Measurements from ENCODE around the gene CYP4V2.
A peak's percentile ranks its signal among the peaks of the same experiment; 100 is the strongest.

The CYP4V2 gene

DNA sequence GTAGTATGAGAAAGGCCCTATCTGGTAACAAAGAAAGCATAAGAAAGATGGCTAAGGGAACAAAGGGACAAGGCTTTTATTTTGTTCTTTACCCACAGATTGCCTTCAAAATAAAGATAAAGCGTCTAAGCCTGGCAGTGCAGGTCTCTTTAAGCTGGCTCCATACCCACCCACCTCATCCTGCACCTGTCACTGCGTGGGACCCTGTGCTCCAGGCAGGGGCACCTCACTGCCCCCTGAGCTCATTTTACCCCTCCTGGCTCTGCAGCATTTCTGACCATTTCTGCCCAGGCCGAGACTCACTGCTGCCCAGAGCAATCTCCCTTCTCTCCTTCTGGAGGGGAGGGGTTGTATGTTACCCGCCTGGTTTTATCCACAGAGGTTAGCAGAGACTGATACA is 1.7 kb upstream of the CYP4V2 start:
- DNase-seq (ENCODE audit: low read depth): no peak

DNA sequence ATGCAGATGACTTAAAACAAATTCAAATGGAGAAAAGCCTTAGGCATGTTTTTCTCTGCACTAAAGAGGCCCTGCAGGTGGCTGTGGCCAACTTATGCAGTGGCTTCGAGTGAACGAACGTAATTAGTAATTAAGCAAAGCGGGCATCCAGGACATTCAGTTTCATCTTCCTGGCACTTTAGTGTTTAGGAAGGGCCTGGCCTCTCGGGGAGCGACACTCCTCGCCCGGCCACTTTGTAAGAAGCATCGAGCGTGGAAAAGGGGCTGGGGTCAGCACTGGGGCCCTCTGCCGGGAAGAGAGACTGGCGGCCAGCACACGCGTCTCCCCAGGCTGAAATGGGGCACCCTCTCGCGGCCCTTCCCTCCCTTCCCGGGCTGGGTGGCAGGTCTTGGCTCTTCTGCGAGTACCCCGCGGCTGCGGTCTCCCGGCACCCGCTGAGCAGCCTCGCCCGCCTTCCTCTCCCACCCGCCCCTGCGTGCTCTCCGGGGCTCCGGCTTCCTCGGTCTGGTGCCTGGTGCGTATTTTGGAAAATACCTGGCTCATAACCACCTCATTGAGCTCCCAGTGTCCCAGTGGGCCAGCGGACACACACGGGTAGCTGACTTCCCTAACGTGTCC is 677 bp upstream of the CYP4V2 start:
- no peak for DNase-seq (ENCODE audit: low read depth)

DNA sequence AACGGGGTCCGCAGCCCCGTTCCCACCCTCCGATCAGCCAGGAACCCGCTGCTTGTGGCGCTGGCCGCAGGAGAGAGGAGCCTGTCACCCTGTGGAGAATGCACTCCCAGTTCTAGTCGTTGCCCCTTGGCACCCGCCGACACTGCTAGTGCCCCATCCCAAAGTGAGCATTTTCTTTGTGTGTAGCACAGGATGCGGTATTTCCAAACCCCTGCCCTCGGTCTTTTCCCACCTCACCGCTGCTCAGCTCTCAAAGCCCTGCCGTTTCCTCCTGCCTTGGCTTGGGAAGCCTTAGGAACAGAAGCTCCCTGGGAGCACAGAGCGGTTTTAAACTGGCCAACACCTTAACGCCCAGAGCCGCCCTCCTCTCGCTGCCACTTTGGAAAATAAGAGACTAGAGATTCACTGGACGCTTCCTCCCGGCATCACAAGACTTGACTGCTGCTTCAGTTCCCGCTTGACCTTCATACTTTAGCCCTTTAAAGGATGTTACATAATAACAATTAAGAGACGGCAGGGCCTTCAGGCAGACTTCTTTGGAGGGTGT is 772 bp downstream of the CYP4V2 start:
- peak; percentile 16 for DNase-seq (ENCODE audit: low read depth)

DNA sequence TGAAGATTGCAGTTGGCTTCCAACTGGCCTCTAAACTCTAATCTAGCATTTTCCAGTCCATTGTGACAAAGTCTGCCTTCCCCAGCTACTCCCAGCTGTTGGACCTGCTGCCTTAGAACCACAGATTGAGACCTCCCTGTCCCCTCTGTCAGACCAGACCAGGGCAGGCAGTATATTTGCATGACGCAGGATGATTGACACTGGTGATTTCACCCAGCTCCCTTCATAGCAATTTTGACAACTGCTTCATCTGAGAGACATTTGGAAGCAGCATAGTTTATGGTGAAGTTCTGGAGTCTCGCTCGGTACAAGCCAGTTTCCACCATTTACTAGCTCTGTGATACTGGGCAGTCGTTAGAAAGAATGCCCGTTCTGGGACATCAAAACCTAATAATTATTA is 2.5 kb downstream of the CYP4V2 start:
- DNase-seq (ENCODE audit: low read depth): no peak

DNA sequence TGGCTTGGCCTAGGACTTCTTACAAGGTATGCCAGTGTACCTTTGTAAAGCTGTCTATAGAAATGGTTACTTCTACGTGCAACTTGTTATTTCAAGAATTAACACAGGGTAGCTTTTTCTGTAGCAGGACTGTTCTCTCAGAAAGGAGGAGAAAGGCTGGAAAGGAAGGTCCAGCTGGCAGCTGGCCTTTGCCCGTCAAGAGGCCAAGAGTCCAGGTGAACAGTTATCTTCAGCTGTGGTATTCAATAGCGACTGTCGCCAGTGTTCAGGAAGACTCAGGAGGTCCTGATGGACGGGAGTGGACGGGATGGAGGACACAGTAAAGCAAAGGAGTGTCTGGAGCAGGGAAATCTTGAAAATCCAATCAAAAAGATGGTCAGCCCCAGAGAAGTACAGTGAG is 4.7 kb downstream of the CYP4V2 start:
- no peak for DNase-seq (ENCODE audit: low read depth)

DNA sequence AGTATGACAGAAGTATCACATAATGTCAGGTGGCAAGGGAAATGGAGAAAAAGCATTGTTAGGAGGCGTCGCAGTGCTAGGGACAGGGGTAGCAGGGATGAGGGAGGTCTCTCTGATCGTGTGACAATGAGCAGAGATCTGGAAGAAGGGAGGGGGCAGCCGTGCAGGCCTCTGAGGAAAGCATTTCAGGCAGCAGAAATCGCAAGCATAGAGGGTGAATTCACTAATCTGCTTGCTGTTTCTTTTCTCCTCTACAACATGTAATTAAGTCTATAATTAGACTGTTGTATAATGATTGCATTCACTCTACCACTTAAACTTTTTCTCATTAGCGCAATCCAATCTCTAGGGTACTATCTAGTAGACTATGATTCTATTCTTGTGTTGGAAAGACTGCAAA is 9.1 kb downstream of the CYP4V2 start:
- DNase-seq (ENCODE audit: low read depth): no peak

DNA sequence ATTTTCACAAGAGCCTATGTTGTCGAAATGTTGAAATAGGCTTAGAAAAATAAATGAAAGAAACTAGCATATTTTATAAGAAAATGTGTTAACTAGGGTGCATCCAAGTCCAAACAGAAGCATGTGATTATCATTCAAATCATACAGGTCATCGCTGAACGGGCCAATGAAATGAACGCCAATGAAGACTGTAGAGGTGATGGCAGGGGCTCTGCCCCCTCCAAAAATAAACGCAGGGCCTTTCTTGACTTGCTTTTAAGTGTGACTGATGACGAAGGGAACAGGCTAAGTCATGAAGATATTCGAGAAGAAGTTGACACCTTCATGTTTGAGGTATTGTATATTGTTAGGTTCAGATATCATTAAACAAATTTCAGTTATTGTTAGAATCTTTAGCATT is 9.6 kb downstream of the CYP4V2 start:
- DNase-seq (ENCODE audit: low read depth): no peak

DNA sequence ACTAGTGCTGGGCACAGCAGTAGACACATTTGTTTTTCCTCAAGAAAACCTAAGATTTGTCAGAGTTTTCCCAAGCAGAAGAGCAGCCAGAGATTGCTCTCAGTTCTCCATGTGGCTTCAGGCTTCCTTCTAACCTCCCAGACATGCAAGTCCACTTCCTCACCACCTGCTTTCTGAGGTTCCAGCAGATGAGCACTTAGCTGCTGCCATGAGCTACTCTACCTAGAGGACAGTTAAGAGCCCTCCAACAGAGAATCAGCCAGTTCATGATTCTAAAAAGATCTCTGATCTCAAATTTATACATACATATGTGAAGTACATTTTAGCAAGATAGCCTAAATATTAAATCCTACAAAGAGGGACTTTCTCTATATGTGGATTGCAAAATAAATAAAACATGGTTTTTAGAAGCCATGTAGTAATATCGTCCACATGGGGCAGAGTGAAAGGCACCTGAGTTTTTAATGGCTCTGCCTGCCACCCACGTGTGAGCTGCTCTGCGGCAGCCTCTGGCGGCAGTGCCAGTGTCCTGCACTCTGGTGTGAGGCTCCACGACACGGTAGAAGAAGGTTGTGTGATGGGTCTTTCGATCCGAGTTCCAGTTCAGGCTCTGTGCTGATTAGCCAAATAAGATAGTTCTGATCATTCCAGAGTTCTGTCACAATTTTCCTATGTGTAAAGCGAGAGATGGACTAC is 10.3 kb downstream of the CYP4V2 start:
- DNase-seq (ENCODE audit: low read depth): no peak

DNA sequence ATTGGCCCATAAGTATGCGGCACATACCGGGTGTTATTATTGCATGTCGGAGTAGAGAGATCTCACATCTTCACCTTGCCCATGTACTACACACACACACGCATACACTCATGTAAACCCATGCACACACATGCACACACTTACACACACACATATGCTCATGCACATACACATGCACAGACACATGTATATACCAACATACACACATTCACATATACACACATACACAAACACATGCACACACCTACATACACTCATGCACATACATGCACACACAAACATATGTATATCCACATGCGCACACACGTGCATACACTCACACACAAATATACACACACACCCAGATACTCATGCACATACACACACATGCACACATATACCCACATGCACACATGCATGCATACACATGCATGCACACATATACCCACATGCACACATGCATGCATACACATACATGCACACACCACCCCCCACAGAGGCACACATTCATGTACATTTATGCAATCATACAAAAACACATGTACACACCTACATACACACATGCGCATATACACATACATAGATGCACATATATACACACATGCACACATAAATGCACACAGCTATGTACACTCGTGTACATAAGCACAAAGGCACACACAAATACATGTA is 11.2 kb downstream of the CYP4V2 start:
- no peak for DNase-seq (ENCODE audit: low read depth)

DNA sequence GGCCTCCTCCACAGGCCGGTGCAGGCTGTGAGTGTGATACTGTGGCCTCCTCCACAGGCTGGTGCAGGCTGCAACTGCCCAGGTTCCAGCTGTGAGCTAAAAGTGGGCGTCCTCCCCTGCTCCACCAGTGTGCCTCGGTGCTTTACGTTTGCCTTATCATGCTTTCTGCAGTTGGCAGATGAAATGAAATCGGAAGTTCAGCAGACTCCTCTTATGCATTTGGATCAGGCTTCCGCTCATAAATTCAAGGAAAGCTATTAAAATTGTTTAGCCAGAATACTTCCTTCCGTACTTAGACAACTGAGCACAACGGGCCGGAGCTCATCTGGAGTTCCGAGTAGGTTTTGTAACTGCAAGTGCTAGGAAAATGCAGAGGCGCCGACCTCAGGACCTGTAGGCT is 12.0 kb downstream of the CYP4V2 start:
- no peak for DNase-seq (ENCODE audit: low read depth)

DNA sequence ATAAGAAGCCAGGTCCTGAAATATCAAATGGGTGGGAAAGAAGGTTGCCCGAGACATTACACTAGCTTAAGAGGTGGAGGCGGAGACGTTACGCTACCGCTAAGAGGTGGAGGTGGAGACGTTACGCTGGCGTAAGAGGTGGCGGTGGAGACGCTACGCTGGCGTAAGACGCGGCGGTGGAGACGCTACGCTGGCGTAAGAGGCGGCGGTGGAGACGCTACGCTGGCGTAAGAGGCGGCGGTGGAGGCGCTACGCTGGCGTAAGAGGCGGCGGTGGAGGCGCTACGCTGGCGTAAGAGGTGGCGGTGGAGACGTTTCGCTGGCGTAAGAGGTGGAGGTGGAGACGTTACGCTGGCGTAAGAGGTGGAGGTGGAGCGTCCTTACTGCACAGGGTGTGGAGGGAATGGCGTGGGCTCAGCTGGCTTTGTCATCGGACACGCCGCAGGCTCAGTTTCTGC is 12.8 kb downstream of the CYP4V2 start:
- no peak for DNase-seq (ENCODE audit: low read depth)

DNA sequence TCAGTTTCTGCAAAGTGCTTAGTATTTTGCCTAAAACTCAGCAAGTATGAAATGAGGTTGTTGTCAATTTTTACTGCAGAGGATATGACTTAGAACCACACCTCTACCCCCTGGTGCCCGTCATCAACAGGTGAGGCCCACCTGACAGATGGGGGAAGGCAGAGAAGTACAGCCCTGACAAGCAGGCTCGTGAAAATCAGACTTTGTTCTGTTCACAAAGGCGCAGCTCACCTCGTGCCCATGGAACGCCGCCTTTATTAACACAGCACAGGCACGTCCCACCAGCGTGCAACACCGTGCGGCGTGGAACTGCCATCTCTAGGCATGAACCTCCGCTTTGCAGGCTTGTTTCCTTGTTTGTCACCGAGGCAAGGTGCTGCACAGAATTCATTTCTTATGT is 13.3 kb downstream of the CYP4V2 start:
- DNase-seq (ENCODE audit: low read depth): no peak

DNA sequence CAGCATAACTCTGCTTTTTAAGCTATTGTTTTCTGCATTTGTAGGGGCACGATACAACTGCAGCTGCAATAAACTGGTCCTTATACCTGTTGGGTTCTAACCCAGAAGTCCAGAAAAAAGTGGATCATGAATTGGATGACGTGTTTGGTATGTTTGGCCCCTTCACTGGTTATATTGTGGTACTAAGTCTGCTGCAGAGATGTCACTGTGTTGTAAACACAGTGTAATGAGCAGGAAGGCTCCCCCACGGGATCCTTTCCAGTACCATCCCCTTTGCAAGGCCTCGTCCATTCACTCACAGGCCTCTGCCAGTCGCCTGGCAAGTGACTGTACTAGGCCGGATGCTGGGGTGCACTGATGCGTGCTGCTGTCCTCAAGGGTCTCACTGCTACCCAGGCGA is 13.8 kb downstream of the CYP4V2 start:
- DNase-seq (ENCODE audit: low read depth): no peak

DNA sequence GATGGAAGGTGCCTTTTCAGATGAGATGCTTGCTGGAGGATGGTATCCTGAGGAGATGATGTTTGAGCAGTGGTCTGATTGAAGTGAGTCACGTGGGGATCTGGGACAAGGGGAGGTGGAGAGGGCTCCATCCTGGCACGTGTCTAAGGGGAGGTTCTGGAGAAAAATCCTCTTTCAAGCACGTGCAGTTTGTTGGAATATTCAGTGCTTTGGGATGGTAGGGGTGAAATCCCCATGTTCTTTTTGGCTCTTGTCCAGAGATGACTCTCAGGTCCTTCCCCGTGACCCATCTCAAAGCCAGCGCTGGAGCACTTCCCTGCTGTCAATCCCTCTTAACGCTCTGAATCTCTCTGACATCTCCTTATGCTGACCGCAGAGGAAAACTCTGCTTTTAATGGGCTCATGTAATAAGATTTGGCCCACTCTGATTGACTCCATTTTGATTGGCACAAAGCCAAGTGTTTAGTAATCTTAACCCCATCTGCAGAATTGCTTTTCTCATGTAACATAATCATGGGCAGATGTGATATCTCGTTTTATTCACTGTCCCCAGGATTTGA is 25.2 kb downstream of the CYP4V2 start:
- DNase-seq (ENCODE audit: low read depth): no peak

DNA sequence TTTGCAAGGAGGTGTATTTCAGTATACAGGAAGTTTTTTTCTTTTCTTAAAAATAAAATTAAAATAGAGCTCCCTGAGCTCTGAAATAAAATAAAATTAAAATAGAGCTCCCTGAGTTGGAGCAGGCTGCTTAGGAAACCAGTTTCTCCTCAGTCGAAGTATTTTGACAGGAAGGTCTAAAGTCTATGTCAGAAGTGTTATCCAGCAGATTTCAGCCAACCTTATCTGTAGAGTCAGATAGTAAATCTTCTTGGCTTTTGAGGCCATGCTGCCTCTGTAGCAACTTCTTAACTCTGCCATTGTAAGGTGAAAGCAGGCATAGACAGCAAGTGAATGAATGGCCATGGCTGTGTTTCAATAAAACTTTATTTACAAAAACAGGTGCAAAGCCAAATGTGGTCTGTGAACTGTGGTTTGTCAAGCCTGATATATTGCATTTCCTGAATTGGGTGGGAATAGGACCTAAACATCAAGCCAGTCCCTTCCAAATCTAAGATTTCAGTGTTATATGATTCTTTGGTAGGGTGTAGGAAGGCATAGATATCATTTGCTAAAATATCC is 26.4 kb downstream of the CYP4V2 start:
- DNase-seq (ENCODE audit: low read depth): no peak

DNA sequence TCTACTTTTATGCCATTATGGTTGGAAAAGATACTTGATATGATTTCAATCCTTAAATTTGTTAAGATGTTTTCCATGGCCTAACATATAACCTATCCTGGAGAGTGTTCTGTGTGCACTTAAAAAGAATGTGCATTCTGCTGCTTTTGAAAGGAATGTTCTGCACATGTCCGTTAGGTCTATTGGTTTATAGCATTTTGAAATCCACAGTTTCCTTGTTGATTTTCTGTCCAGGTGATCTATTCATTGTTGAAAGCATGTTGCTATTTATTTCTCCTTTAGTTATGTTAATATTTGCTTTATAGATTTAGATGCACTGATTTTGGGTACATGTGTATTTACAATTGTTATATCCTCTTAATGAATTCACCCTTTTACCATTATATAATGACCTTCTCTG is 30.3 kb downstream of the CYP4V2 start:
- no peak for DNase-seq (ENCODE audit: low read depth)

DNA sequence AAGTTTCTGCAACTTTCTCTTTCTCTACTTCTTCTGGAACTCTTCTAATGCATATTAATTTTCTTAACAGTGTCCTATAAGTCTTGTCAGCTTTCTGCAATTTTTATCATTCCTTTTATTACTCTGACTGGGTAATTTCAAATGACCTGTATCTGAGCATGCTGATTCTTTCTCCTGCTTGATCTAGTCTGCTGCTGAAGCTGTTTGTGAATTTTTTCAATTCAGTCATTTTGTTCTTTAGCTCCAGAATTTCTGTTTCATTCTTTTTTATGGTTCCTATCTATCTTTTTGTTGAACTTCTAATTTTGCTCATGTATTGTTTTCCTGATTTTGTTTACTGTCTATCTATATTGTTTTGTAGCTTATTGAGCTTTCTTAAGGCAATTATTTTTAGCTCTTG is 34.5 kb downstream of the CYP4V2 start:
- DNase-seq (ENCODE audit: low read depth): no peak

DNA sequence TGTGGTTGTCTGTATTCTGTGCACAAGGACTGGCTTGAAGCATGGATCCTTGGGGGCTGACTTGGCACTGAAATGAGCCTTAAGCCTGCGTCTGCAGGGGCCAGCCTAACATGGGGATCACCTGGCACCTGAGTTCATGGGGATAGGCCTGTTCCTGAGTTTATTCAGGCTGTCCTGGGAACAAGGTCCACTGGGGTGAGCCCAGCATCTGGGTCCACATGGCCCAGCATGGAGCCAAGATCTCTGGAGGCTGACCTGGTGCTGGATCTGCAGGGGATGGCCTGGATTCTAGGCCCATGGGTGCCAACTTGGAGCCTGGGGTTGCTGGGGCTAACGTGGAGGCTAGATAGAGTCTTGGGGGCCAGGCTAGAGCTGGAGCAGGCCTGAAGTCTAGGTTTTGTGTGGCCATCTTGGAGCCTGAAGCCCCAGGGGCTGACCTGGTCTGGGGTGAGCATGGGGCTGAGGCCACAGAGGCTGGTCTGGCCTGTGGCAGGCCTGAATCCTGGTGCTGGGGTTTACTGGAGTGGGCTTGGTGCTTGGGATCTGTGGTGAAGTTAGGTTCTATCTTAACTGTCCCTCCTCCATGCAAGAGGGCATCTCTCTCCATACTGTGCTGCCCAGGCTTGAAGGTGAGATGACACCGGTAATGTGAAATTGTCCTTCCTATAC is 35.3 kb downstream of the CYP4V2 start:
- no peak for DNase-seq (ENCODE audit: low read depth)

DNA sequence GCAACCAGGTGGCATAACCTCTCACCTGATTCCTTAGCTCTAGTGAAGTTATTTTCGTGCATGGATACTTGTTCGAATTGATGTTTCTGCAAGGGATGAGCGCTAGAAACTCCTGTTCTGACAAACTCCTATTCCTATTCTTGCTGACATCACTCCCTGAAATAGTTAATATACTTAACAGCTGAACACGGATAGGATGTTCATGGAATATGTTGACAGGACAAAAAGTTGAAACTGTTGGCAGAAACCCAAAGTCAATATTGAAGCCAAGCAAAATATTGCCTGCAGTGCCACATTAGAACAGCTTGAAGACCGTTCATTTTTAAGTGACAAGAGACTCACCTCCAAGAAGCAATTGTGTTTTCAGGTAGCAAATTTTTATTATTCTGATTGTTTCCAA is 35.9 kb downstream of the CYP4V2 start, which contains the start of gene KLKB1:
TSS of gene KLKB1 (plus strand) at position 287 of the 400 bp plus-strand sequence. CDS start 689 bp downstream, outside the sequence.
- no peak for DNase-seq (ENCODE audit: low read depth)

DNA sequence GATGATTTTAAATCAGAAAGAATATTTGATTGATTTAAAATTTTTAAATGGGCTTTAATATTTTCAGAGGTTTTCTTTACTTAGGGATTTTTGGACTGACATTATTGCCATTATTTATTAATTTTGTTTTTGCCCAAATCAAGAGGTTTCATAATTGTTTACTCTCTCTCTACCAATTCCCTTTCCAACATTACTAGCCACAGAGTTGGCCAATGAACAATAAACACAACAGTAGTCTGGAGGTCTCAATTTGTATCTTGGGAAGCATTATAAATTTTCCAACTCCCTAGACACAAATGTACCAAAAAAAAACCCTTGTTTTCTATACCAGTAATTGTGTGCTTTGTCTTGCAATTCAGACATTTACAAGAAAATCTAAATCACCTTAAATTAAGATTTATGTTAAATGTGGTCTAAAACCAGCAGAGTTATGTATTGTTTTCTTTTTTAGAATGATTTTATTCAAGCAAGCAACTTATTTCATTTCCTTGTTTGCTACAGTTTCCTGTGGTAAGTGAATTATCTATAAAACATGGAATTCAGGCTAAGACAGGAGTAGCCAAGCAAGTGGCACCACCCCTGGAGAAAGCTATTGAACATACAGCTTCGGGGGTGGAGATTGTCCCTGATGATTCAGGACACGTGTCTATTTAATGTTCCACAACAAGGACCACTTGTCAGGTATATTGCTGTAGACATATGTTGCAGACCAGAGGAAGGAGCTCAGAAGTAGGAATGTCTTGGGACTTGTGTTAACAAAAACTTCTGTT is 36.6 kb downstream of the CYP4V2 start:
- no peak for DNase-seq (ENCODE audit: low read depth)

DNA sequence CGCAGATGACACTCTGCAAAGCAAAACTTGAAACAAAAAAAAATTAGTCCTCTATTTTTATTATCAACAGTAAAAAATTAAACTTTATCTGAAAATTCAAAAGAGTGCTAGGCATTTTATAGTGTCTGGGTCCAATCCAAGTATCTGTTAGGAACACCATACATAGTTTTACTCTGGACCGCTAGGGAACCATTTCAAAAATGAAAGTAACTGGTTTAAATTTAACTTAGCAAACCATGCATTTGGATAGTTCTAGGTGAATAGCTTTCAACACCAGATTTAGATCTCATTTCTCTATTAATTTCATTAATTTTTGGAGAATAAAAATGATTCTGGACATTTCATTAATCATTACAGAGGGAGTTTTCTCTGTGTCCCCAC is 37.1 kb downstream of the CYP4V2 start:
- no peak for DNase-seq (ENCODE audit: low read depth)

Measured in GM04504 (cell line).